Osteocyte (in vitro differentiated cells): ENCODE data around the gene TMEM253. TPM values are rescaled to one million over a fixed set of nuclear protein-coding genes. Genes with fewer than 3 reads are reported as not detected.

ENCODE experiments used
- DNase-seq: peaks from one replicate; pipeline ENCODE4 v3.0.0; 2021; ENCODE audit warnings: mixed read lengths; ENCODE audit not compliant: unreplicated experiment; ENCODE audit errors: extremely low spot score
- H3K27ac Mint-ChIP-seq: one replicate; pipeline ENCODE4 v1.8.0; 2021; ENCODE audit warnings: mild to moderate bottlenecking, mixed read lengths; ENCODE audit not compliant: unreplicated experiment
- H3K27me3 Mint-ChIP-seq: one replicate; pipeline ENCODE4 v1.8.0; 2021; ENCODE audit warnings: mixed read lengths; ENCODE audit not compliant: unreplicated experiment
- H3K36me3 Mint-ChIP-seq: one replicate; pipeline ENCODE4 v1.8.0; 2021; ENCODE audit warnings: mixed read lengths; ENCODE audit not compliant: unreplicated experiment
- H3K4me1 Mint-ChIP-seq: one replicate; pipeline ENCODE4 v1.8.0; 2021; ENCODE audit warnings: mixed read lengths; ENCODE audit not compliant: unreplicated experiment
- H3K4me3 Mint-ChIP-seq: one replicate; pipeline ENCODE4 v1.8.0; 2021; ENCODE audit warnings: mild to moderate bottlenecking, moderate library complexity, mixed read lengths; ENCODE audit not compliant: unreplicated experiment
- H3K9me3 Mint-ChIP-seq: one replicate; pipeline ENCODE4 v1.8.0; 2021; ENCODE audit warnings: mixed read lengths; ENCODE audit not compliant: unreplicated experiment
- total RNA-seq: library from RNA; stranded (reverse); gene quantifications from 2 replicates; pipeline ENCODE4 v1.2.1, GENCODE V29; 2021
- TF ChIP-seq, protein P1 (sequence below): fragments of 200-600 bp; sonication (generic); IDR thresholded peaks from 2 replicates; pipeline ENCODE4 v1.5.0; 2021; ENCODE audit warnings: antibody characterized with exemption, mild to moderate bottlenecking, moderate library complexity

Gene TMEM253
- total RNA-seq, 1 donor from 2014 or later: 1.2 TPM

DNA sequence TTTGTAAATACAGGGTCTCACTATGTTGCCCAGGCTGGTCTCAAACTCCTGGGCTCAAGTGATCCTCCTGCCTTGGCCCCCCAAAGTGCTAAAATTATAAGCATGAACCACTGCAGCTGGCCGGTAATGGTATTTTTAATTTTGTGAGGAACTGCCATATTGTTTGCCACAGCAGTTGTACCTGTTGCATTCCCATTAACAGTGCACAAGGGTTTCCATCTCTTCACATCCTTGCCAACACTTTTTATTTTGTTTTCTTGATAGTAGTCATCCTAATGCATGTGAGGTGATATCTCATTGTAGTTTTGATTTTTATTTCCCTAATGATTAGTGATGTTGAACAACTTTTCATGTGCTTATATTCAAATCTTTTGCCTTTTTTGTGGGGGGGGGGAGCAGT, 41.5 kb downstream of the TMEM253 start:
- TF ChIP-seq, protein P1, sequence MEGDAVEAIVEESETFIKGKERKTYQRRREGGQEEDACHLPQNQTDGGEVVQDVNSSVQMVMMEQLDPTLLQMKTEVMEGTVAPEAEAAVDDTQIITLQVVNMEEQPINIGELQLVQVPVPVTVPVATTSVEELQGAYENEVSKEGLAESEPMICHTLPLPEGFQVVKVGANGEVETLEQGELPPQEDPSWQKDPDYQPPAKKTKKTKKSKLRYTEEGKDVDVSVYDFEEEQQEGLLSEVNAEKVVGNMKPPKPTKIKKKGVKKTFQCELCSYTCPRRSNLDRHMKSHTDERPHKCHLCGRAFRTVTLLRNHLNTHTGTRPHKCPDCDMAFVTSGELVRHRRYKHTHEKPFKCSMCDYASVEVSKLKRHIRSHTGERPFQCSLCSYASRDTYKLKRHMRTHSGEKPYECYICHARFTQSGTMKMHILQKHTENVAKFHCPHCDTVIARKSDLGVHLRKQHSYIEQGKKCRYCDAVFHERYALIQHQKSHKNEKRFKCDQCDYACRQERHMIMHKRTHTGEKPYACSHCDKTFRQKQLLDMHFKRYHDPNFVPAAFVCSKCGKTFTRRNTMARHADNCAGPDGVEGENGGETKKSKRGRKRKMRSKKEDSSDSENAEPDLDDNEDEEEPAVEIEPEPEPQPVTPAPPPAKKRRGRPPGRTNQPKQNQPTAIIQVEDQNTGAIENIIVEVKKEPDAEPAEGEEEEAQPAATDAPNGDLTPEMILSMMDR: no peak
- H3K9me3 Mint-ChIP-seq: peaks cover 6% of the 10 kb centered on the region
- H3K4me3 Mint-ChIP-seq: no peak overlapping the region
- H3K27ac Mint-ChIP-seq: no peak overlapping the region
- H3K27me3 Mint-ChIP-seq: peaks cover 15% of the 10 kb centered on the region
- no peaks in the 10 kb centered on the region for H3K4me1 Mint-ChIP-seq
- no peak for DNase-seq
- no peaks in the 10 kb centered on the region for H3K36me3 Mint-ChIP-seq

DNA sequence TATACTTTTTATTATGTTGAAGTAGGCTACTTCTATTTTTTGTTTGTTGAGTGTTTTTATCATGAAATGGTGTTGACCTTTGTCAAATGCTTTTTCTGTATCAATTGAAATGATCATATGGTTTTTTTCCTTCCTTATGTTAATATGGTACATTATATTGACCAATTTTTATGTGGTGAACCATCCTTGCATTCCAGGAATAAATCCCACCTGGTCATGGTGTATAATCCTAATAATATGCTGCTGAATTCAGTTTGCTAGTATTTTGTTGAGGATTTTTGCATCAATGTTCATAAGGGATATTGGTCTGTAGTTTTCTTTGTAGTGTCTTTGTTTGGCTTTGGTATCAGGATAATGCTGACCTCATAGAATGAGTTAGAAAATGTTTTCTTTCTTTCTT, 44.6 kb downstream of the TMEM253 start:
- Mint-ChIP-seq H3K9me3 (peaks cover 6% of the 10 kb centered on the region), H3K4me3 (no peak overlapping the region), H3K4me1 (no peaks in the 10 kb centered on the region), H3K27ac (no peak overlapping the region), H3K36me3 (no peaks in the 10 kb centered on the region), H3K27me3 (peaks cover 22% of the 10 kb centered on the region)
- DNase-seq: no peak
- TF ChIP-seq, protein P1: no peak

DNA sequence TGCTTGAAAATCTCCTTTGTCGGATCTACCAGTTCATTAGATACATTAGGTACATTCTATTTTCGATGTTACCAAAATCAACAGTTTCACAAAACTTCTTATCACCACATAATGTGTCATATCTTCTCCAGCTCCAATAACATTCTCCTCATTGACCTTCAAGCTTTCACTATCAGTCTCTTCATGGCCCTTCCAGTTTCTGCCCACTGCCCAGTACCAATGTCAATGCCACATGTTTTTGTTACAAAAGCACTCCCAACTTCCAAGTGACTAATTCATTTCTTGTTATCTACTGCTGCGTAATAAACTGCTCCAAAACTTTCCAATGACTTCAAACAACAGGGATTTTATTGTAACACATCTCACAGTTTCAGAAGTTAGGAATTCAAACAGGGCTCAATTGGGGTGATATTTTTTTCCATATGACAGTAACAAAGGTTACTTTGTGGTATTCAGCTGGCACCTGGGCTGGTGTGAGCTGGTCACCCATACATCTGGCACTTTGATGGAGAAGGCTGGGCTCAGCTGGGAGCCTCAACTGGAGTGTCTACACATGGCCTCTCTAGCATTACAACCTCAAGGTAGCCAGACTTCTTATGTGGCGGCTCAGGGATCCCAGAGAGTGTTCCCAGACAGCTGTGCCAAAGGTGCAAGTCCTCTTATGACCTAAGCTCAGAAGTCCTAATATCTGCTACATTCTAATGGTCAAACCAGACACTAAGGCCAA, 48.9 kb downstream of the TMEM253 start:
- no peak for DNase-seq
- H3K9me3 Mint-ChIP-seq: peaks cover 4% of the 10 kb centered on the region
- TF ChIP-seq, protein P1: no peak

More for the DNA sequence above, 48.9 kb downstream of the TMEM253 start:
- peaks cover 41% of the 10 kb centered on the region for H3K27me3 Mint-ChIP-seq
- no peak overlapping the region for H3K4me3 Mint-ChIP-seq
- no peaks in the 10 kb centered on the region for H3K4me1 Mint-ChIP-seq
- H3K36me3 Mint-ChIP-seq: no peaks in the 10 kb centered on the region
- no peak overlapping the region for H3K27ac Mint-ChIP-seq

Other genes starting within 250 kb of the TMEM253 start
- not detected in 2 replicates for gene RNASE3, start 209.7 kb upstream of the TMEM253 start, total RNA-seq
- gene RNASE2, start 145.6 kb upstream of the TMEM253 start, total RNA-seq: not detected in 2 replicates
- gene METTL17, start 111.1 kb upstream of the TMEM253 start, total RNA-seq: 58.6 and 63.9 TPM in 2 replicates
- 0.60 and 1.1 TPM in 2 replicates for gene SLC39A2, start 101.8 kb upstream of the TMEM253 start, total RNA-seq
- 8.0 and 8.6 TPM in 2 replicates for gene NDRG2, start 76.0 kb upstream of the TMEM253 start, total RNA-seq
- not detected in 2 replicates for gene TPPP2, start 70.8 kb upstream of the TMEM253 start, total RNA-seq
- gene RNASE13, start 66.3 kb upstream of the TMEM253 start, total RNA-seq: not detected in 2 replicates
- not detected in 2 replicates for gene RNASE7, start 58.7 kb upstream of the TMEM253 start, total RNA-seq
- not detected in 2 replicates for gene RNASE8, start 43.2 kb upstream of the TMEM253 start, total RNA-seq
- 126 and 139 TPM in 2 replicates for gene ARHGEF40, start 30.8 kb upstream of the TMEM253 start, total RNA-seq
- gene ZNF219, start 2.4 kb upstream of the TMEM253 start, total RNA-seq: 20.5 and 25.2 TPM in 2 replicates
- not detected in 2 replicates for gene OR5AU1, start 55.0 kb downstream of the TMEM253 start, total RNA-seq
- gene HNRNPC, start 168.4 kb downstream of the TMEM253 start, total RNA-seq: 424 and 430 TPM in 2 replicates
- gene RPGRIP1, start 179.0 kb downstream of the TMEM253 start, total RNA-seq: not detected in 2 replicates